DMS79 treated with DMSO at 0.1 percent for 48 hours (cell line): ENCODE measurements around the gene SLC8A1.

ENCODE experiments used
- DNase-seq: peaks from one replicate; lab custom pipeline; 2025; lab: John Stamatoyannopoulos, UW

Gene SLC8A1

DNA sequence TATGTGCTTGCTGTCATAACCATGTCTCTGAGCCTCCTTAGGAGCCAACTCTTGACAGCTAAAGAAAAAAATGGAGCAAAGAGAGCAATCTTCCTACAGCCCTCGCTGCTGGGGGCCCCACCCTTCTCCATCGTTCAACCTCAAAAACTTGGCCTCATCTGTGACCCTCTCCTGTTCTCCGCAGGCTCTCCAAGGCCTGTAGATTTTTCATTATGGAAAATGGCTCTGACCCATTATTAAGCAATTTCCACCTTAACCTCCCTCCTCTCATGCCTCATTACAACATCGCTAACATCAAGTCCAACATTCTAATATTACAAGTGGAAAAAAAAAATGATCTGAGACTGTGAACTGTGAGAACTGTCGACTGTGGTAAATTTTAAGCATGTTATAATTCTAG lies 98.7 kb downstream of the SLC8A1 start:
- DNase-seq = no peak

DNA sequence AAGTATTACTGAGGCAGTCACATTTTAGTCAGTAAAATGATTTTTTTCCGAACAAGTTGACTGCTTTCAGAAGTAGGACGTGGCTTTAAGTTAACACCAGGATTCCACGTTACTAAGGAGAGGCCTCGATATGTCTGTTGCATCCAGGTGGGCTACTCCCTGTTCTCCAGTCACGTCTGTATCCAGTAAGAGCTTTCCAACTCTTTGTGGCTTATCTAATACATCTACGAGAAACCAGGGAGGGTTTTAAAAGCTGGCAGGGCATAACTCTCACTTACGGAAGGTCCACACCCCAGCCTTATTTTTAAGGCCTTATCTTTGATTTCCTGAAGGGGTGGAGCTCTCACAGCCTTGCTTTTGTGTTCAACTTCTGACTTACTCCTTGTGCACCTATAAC lies 99.2 kb downstream of the SLC8A1 start:
- no peak for DNase-seq

DNA sequence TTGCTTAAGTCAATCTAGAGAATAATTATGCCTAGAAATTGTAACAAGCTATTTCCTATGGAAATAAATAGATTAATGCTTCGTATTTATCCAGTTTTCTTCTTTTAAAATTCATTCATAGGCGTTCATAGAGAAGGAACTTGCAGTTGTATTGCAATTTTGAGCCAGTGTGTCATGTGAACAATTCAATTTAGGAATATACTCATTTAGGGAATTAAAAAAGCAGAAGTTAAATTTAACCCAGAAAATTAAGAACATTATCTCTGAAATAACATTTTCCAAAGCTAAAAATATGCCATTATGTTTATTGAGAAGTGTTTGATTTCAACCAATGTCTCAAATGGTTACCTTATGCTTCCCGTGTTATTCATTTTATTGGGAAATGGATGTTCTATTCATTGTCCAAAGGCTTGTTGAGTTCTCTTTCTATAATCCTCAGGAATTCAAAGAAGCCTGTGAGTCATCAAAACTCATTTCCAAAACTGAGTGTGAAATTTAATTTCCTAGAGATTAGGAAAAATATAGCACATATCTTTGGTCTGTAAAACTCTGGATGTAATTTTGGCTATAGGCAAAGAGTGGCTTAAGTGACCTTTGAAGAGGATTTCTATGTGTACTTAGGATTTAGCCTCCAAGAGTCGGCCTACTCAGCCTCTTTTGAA lies 99.7 kb downstream of the SLC8A1 start:
- no peak for DNase-seq

- no peak for DNase-seq
Observed at GRCh38 chr2:40348665-40349064, 103.2 kb downstream of the SLC8A1 start.

DNA sequence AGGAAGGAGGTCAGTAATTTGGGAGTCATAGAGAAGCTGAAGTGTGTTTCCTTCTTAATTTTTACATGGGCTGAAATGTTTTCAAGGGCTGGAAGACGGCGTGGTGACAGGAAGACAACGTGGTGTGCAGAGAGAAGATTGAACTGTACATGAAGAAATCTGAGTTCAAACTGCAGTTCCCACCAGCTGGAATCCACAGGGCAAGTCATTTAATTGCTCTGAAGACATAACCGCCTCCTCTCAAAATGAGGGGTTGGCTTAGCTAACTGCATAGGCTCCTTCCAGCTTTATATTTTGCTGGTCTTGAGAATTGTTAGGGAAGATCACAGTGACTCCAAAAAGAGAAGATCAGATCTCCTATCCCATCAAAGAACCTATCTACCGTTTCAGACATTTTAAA lies 103.9 kb downstream of the SLC8A1 start:
- no peak for DNase-seq

DNA sequence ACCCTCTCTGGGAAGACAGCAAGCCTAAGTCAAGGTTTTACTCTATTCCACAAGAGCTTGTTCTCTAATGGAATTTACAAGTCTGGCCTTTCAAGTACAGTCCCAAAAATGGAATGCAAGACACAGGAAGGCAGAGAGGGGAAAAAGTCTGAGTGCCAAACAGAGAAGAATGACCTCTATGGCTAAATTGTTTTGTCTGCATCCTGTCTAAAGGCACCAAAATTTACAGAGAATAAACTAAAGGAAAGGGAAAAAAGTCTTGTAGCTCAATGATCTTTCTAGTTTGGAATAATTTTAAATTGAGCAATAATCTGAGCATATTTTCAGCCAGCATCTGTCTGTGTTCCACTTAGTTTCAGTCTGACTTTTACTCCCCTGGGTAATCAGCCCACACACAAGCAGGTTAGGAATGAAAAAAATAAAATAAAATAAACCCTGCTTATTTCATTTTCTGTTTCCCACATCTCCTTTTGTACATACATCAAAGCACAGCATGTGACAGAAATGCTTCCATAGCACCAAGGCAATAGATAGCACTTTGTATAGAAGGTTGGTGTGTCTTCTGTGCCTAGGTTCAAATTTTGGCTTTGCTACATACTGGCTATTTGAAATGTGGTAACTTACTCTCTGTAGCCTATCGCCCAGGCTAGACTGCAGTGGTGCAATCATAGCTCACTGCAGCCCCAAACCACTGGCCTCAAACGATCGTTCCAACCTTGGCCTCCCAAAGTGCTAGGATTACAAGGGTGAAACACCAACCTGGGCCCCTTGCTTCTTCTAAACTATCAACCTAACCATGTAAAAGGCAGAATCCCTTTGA lies 105.1 kb downstream of the SLC8A1 start:
- no peak for DNase-seq

- DNase-seq = no peak
Observed at GRCh38 chr2:40344364-40344763, 107.5 kb downstream of the SLC8A1 start.

- no peak for DNase-seq
Observed at GRCh38 chr2:40343902-40344301, 108.0 kb downstream of the SLC8A1 start.

DNA sequence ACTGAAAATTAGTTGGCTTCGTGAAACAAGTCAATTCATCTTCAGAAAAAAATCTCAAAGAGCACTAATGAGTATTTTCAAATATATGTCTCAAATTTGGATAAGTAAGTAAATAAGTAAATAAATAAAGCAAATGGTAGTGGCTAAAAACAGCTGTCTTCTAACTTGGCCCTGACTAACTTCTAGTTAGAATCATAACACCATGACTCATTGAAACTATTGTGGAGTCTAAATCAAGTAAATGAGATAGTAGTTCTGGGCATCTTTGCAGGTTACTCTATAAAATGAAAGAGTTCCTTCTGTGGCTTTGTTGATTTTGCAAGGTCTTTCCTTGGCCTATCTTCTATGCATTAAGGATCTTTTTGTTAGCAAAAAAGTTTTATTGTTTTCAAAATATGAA lies 110.7 kb downstream of the SLC8A1 start:
- no peak for DNase-seq

- no peak for DNase-seq
Observed at GRCh38 chr2:40339026-40339425, 112.9 kb downstream of the SLC8A1 start.

DNA sequence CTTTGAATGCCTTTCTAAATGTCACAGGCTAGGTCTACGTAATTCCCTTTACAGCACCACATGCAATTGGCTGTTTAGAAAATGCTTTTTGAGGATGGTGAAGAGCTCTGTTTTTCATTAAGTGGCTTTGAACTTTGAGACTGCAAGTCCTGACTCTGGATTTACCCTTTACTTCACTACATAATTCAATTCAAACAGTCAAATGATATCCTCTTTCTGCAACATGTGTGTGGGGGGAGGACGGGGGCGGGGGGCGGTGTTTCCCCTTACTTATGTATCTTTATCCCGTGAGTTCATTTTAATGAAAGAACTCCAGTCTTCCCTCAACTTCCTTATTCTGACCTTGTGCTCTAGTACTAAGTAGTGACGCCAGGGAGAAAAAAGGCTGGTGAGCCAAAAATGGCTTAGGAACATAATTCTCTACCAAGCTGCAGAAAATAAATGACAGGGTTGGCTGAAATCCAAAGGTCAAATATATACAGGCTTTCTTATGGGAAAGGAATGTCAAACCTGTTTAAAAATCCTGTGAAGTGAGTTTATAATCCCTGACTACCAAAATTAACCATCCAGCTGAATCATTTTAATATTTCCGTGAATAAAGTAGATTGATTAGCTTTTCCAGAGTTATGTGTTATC lies 119.6 kb downstream of the SLC8A1 start:
- no peak for DNase-seq

DNA sequence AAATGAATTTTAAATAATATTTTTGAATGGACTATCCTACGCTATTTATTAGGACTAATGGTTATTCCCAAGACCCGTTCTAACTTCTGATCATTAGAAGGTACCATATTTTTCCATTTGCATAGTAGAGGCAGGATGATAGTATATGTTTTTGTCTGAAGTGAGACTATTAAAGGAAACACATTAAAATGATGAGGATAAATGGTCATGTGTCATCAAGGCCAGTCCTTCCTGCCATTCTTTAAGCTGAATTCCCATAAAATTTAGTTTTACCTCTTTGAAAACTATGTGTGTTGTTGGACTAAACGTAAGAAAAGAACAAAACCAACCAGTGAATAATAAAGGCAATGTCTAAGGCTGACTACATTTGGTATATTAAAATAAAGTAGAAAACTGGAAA lies 121.8 kb downstream of the SLC8A1 start:
- DNase-seq = no peak

DNA sequence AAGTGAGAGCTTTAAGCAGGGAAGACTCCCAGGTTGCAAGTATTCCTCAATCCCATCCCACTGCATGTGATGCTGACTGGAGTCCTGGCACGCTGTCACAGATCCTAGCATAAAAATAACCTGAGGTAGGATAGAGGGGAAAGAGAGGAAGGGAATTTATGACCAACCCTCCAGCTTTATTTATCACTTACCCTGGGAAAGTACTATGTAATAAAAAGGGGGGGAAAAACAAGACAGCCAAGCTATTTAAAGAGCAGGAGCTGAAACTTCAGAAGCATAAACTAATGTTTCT lies 122.2 kb downstream of the SLC8A1 start:
- no peak for DNase-seq

- DNase-seq = no peak
Observed at GRCh38 chr2:40325116-40325515, 126.8 kb downstream of the SLC8A1 start.

GRCh38 chr2:40324656-40325055 lies 127.2 kb downstream of the SLC8A1 start:
- DNase-seq = no peak

DNA sequence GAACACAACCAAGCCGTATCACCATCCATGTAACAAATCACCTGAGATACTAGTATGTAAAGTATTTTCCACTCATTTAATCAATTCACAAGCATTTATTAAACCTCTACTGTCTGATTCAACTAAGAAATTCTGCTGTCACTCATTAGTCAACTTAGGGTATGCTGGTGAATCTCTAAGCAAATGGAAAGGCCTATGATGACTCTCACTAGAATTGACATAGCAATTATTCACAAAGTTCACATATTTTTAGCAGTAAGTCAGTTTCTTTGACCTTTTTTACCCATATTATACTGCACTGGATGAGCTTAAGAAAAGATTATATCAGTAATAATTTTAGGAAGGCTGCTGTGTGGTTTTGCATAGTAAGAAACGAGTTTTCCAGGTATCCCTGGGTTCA lies 130.1 kb downstream of the SLC8A1 start:
- DNase-seq = no peak

DNA sequence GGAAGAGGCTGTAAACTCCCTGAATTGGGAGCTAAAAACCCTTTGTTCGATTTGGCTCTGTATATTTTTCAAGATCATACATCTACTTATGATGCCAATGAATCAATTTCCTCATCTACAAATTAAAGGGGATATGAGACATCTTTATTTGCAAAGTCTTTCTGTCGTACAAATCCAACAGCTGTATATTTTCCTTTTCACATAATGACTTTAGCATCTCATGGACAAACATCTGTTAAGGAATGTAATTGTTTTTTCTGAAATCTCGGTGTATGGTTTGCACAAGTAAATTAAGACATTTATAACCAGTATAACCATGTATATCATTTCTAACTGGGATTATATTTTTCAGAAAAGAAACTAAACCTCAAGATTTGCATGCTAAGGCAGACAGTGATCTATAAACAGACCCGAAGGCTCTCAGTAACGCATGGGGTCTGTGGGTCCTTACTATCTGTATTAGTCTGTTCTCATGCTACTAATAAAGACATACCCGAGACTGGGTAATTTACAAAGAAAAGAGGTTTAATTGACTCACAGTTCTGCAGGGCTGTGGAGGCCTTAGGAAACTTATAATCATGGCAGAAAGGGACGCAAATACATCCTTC lies 130.8 kb downstream of the SLC8A1 start:
- DNase-seq = no peak

GRCh38 chr2:40318921-40319320 lies 133.0 kb downstream of the SLC8A1 start:
- DNase-seq = no peak

DNA sequence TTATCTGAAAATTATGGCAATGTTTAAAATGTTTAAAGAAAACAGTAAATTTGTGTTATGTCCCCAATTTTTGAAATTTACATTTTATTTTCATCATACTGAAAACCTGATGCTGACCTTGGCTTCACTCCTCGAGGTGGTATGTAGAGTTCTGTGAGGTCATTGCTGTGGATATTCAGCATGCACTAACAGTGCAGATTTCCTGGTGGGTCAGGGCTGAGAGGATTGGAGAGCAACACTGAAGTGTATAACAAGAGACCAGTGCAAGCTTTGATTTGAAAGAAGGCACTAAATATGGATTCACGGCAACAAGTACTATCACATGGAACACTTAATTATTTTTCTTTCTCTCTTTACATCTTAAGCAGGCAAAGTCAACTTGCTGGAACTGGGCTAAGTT lies 134.1 kb downstream of the SLC8A1 start:
- DNase-seq = no peak

GRCh38 chr2:40317046-40317445 lies 134.8 kb downstream of the SLC8A1 start:
- no peak for DNase-seq

GRCh38 chr2:40316620-40317019 lies 135.3 kb downstream of the SLC8A1 start:
- DNase-seq = no peak

GRCh38 chr2:40315683-40316082 lies 136.2 kb downstream of the SLC8A1 start:
- no peak for DNase-seq

- no peak for DNase-seq
Observed at GRCh38 chr2:40311026-40311425, 140.9 kb downstream of the SLC8A1 start.
